OCI-LY1 (cell line): ENCODE measurements around the gene TEAD1.

Experiments
- EZH2 ChIP-seq: fragments of 200-600 bp; sonication (generic), shearing (Covaris generic); IDR thresholded peaks from 2 replicates; pipeline ENCODE4 v1.8.0; 2017; ENCODE audit warnings: borderline replicate concordance, mixed run types, mild to moderate bottlenecking, antibody characterized with exemption, low read length, moderate library complexity, mixed read lengths
- TF ChIP-seq, protein P1 (sequence below): fragments of 200-600 bp; sonication (generic), shearing (Covaris generic); IDR thresholded peaks from 2 replicates; pipeline ENCODE4 v1.5.1; 2017; ENCODE audit warnings: mild to moderate bottlenecking, antibody characterized with exemption, low read length, moderate library complexity, mixed read lengths

GRCh38 chr11:12639388-12639787 is 34.8 kb upstream of the TEAD1 start:
- TF ChIP-seq, protein P1, sequence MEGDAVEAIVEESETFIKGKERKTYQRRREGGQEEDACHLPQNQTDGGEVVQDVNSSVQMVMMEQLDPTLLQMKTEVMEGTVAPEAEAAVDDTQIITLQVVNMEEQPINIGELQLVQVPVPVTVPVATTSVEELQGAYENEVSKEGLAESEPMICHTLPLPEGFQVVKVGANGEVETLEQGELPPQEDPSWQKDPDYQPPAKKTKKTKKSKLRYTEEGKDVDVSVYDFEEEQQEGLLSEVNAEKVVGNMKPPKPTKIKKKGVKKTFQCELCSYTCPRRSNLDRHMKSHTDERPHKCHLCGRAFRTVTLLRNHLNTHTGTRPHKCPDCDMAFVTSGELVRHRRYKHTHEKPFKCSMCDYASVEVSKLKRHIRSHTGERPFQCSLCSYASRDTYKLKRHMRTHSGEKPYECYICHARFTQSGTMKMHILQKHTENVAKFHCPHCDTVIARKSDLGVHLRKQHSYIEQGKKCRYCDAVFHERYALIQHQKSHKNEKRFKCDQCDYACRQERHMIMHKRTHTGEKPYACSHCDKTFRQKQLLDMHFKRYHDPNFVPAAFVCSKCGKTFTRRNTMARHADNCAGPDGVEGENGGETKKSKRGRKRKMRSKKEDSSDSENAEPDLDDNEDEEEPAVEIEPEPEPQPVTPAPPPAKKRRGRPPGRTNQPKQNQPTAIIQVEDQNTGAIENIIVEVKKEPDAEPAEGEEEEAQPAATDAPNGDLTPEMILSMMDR: no peak
- no peak for TF ChIP-seq EZH2
